KMS-11 (cell line): ENCODE measurements around the gene TMEM30A.

Experiments
- H2AFZ ChIP-seq: fragments of 200-600 bp; sonication (generic); 2 replicates; pipeline ENCODE4 v1.6.1; 2016; ENCODE audit warnings: antibody characterized with exemption, mixed run types, low read depth
- H3K27ac ChIP-seq: fragments of 200-600 bp; sonication (generic); 2 replicates; pipeline ENCODE4 v1.6.1; 2016; ENCODE audit warnings: mild to moderate bottlenecking, mixed run types
- H3K27me3 ChIP-seq: fragments of 200-600 bp; sonication (generic); 2 replicates; pipeline ENCODE4 v1.6.1; 2017; ENCODE audit warnings: mild to moderate bottlenecking, low read depth, mixed run types, moderate library complexity; ENCODE audit not compliant: insufficient read depth
- H3K36me3 ChIP-seq: fragments of 200-600 bp; sonication (generic); 2 replicates; pipeline ENCODE4 v1.6.1; 2017; ENCODE audit warnings: mild to moderate bottlenecking, mixed run types; ENCODE audit not compliant: insufficient read depth
- H3K4me1 ChIP-seq: fragments of 200-600 bp; sonication (generic); 2 replicates; pipeline ENCODE4 v1.6.1; 2016; ENCODE audit warnings: mild to moderate bottlenecking, low read depth, mixed run types; ENCODE audit not compliant: poor library complexity, severe bottlenecking
- H3K4me2 ChIP-seq: fragments of 200-600 bp; sonication (generic); 2 replicates; pipeline ENCODE4 v1.7.0; 2016; ENCODE audit warnings: mild to moderate bottlenecking, mixed run types
- H3K4me3 ChIP-seq: fragments of 200-600 bp; sonication (generic); IDR thresholded peaks from 2 replicates; pipeline ENCODE4 v1.6.1; 2017; ENCODE audit warnings: low read depth, low read length, mixed read lengths; ENCODE audit not compliant: insufficient read depth
- H3K79me2 ChIP-seq: fragments of 200-600 bp; sonication (generic); 2 replicates; pipeline ENCODE4 v1.6.1; 2016; ENCODE audit warnings: low read depth, mixed run types; ENCODE audit not compliant: insufficient read depth
- H3K9ac ChIP-seq: fragments of 200-600 bp; sonication (generic); 2 replicates; pipeline ENCODE4 v1.6.1; 2016; ENCODE audit warnings: mild to moderate bottlenecking, mixed run types
- H4K20me1 ChIP-seq: fragments of 200-600 bp; sonication (generic); 2 replicates; pipeline ENCODE4 v1.6.1; 2016; ENCODE audit warnings: mild to moderate bottlenecking, mixed run types; ENCODE audit not compliant: insufficient read depth
- TF ChIP-seq, protein P1 (sequence below): fragments of 200-600 bp; sonication (generic); conservative IDR thresholded peaks from 2 replicates; pipeline ENCODE4 v1.6.1; 2017; ENCODE audit warnings: low read depth, mild to moderate bottlenecking, antibody characterized with exemption, low read length, moderate library complexity, mixed read lengths

The TMEM30A gene

DNA sequence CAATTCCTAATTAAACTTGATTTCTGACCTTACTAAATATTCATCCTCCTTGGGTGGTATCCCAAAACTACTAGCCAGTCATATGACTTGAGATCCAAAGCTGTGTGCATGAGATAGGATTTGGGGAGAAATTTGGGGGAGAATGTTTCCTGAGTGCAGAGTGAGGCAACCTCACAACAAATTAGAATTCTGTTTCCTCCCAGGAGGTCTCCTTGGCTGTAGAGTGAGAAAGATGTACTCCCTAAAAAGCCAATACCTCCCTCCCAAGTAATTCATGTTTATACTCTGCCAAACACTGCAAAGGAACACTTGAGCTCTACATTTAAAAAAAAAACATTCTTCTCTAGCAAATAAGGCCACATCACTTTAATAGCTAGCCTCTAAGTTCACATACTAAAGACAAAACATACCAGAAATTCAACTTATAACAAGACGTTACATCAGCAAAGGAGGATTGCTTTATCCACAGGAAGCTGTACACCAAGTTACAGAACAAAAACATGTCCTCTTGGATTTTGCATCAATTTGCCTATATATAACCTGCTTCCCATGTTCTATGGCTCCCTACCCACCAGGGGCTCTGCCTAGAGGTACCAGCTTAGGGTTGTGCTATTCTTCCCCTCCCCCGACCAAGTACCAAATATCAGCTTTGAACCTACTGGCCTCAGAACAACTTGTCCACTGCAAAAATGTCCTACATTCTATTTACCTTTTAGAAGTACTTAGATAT, 15.4 kb upstream of the TMEM30A start:
- no peaks in the 10 kb centered on the region for H3K27me3 ChIP-seq
- no peak overlapping the region for H3K4me3 ChIP-seq
- TF ChIP-seq, protein P1, sequence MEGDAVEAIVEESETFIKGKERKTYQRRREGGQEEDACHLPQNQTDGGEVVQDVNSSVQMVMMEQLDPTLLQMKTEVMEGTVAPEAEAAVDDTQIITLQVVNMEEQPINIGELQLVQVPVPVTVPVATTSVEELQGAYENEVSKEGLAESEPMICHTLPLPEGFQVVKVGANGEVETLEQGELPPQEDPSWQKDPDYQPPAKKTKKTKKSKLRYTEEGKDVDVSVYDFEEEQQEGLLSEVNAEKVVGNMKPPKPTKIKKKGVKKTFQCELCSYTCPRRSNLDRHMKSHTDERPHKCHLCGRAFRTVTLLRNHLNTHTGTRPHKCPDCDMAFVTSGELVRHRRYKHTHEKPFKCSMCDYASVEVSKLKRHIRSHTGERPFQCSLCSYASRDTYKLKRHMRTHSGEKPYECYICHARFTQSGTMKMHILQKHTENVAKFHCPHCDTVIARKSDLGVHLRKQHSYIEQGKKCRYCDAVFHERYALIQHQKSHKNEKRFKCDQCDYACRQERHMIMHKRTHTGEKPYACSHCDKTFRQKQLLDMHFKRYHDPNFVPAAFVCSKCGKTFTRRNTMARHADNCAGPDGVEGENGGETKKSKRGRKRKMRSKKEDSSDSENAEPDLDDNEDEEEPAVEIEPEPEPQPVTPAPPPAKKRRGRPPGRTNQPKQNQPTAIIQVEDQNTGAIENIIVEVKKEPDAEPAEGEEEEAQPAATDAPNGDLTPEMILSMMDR, result no peak
- no peak overlapping the region for H3K27ac ChIP-seq
- H3K79me2 ChIP-seq, result no peaks in the 10 kb centered on the region
- no peaks in the 10 kb centered on the region for H3K4me1 ChIP-seq
- H3K4me2 ChIP-seq, result no peak overlapping the region
- no peaks in the 10 kb centered on the region for H4K20me1 ChIP-seq
- H3K9ac ChIP-seq, result no peak overlapping the region
- no peaks in the 10 kb centered on the region for H3K36me3 ChIP-seq
- no peak overlapping the region for H2AFZ ChIP-seq

DNA sequence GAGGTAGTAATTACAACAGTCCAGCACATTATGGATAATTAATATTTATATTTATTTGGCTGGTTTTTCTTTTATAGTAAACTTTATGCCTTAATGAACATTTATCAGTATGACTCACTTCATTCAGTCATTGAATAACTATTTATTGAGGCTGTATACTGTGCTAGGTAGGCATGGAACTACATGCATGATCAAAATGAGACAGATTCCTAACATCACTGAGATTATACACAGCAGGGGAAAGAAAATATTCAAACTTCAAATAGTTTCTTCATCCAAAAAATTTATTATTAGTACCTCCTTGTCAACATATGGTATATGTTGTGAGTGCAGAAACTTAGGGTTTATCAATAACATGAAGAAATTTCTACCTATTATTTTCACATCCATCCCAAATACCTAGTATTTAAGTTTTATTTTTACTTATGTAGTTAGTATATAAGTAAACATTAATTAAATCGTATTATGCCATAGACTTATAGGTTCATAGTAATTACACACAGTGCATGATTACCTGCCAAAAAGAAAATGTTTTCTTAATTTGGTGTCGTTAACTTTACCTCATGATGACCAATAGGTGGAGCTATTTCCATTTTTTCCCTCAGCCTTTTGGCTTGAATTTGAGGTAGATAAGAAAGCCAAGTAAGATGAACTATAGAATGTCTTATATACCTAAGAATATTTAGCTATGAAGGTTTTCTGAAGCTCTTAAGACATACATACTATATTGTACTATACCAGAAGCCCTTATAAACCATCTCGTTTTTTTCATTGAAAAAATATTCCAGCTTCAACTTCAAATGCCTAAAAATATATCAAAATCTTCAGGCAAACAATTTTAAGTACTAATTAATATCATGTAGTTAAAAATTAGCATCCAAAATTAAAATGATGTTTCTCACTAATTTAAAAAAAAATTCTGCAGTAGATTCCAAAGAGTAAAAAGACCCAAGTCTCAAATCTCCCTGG, 12.5 kb upstream of the TMEM30A start:
- Histone ChIP-seq H2AFZ (no peak overlapping the region), H3K36me3 (no peaks in the 10 kb centered on the region), H3K79me2 (no peaks in the 10 kb centered on the region), H3K4me3 (no peak overlapping the region), H3K9ac (no peak overlapping the region), H3K27ac (no peak overlapping the region), H3K4me1 (no peaks in the 10 kb centered on the region), H3K4me2 (no peak overlapping the region), H3K27me3 (no peaks in the 10 kb centered on the region), H4K20me1 (no peaks in the 10 kb centered on the region)
- TF ChIP-seq, protein P1, result peak; percentile 61

DNA sequence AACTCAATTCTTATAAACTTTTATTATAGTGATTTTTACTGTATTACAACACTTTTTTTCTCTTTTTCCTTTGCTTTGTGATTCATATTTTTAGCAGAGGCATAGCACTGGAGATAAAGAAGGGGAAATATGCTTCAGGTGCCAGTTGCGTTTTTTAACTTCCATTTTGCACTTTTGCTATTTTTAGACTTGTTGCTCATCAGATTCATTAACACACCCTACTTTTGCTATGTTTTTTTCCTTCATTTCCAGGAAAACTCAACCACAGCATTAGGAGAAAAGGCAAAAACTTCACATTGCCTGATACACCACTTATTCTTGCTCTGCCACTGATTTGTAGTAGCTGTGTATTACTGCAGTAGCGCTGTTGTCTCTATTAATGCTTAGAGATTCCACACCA, 8.0 kb upstream of the TMEM30A start:
- Histone ChIP-seq H3K4me2 (no peak overlapping the region), H3K4me1 (no peaks in the 10 kb centered on the region), H2AFZ (no peak overlapping the region), H3K27ac (no peak overlapping the region), H3K9ac (no peak overlapping the region), H3K36me3 (no peaks in the 10 kb centered on the region), H3K4me3 (no peak overlapping the region), H3K27me3 (no peaks in the 10 kb centered on the region), H3K79me2 (no peaks in the 10 kb centered on the region), H4K20me1 (no peaks in the 10 kb centered on the region)
- TF ChIP-seq, protein P1, result no peak

DNA sequence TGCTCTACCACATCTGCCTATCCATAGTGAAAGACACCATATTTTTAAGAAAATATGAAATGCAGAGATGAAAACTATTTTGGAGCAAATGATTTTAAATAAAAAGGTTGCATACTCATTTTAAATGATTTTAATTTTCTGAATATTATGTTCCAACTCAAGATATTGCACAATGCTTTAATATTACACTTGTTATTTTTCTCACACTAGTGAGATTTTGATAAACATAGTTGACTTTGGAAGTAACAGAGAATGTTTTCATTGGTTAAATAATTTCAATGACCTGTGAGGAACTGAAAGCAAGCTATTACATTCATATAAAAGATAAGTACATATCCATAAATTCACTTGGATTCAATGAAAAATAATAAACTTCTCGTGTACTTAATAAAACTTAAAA, 7.2 kb upstream of the TMEM30A start:
- Histone ChIP-seq H4K20me1 (no peaks in the 10 kb centered on the region), H3K4me3 (no peak overlapping the region), H3K79me2 (no peaks in the 10 kb centered on the region), H3K9ac (no peak overlapping the region), H3K27me3 (no peaks in the 10 kb centered on the region), H3K4me1 (no peaks in the 10 kb centered on the region), H3K27ac (no peak overlapping the region), H2AFZ (no peak overlapping the region), H3K4me2 (no peak overlapping the region), H3K36me3 (no peaks in the 10 kb centered on the region)
- TF ChIP-seq, protein P1, result no peak
